H9 (cell line): ENCODE data around the gene TMEM217. TPM values are rescaled to one million over a fixed set of nuclear protein-coding genes. Genes with fewer than 3 reads are reported as not detected.

Source experiments
- DNase-seq: peaks from one replicate; pipeline ENCODE4 v3.0.0-alpha.2; 2017
- H2AFZ ChIP-seq: one replicate; pipeline ENCODE4 v1.6.1; 2013; ENCODE audit warnings: mild to moderate bottlenecking, low read length, control low read depth, moderate library complexity
- H2AK5ac ChIP-seq: 2 replicates; pipeline ENCODE4 v1.6.1; 2013; ENCODE audit warnings: low read length, control low read depth, mixed read lengths; ENCODE audit not compliant: insufficient read length
- H2BK120ac ChIP-seq: one replicate; pipeline ENCODE4 v1.6.1; 2013; ENCODE audit warnings: low read depth, mild to moderate bottlenecking, low read length, control low read depth, inconsistent platforms; ENCODE audit not compliant: poor library complexity, severe bottlenecking
- H2BK12ac ChIP-seq: 2 replicates; pipeline ENCODE4 v1.6.1; 2013; ENCODE audit warnings: low read length, control low read depth, mixed read lengths, low read depth; ENCODE audit not compliant: insufficient read length
- H2BK15ac ChIP-seq: 2 replicates; pipeline ENCODE4 v1.6.1; 2013; ENCODE audit warnings: low read depth, low read length, control low read depth
- H2BK20ac ChIP-seq: one replicate; pipeline ENCODE4 v1.6.1; 2013; ENCODE audit warnings: low read depth, mild to moderate bottlenecking, low read length, control low read depth, inconsistent platforms; ENCODE audit not compliant: poor library complexity, severe bottlenecking
- H2BK5ac ChIP-seq: 2 replicates; pipeline ENCODE4 v1.6.1; 2013; ENCODE audit warnings: low read length, control low read depth, mixed read lengths; ENCODE audit not compliant: insufficient read length
- H3K14ac ChIP-seq: 2 replicates; pipeline ENCODE4 v1.6.1; 2013; ENCODE audit warnings: low read length, control low read depth; ENCODE audit not compliant: insufficient read depth
- H3K18ac ChIP-seq: 2 replicates; pipeline ENCODE4 v1.6.1; 2013; ENCODE audit warnings: low read depth, mild to moderate bottlenecking, mixed read lengths, low read length, control low read depth; ENCODE audit not compliant: insufficient read length
- H3K23ac ChIP-seq: 2 replicates; pipeline ENCODE4 v1.6.1; 2013; ENCODE audit warnings: low read length, control low read depth, mixed read lengths, low read depth; ENCODE audit not compliant: insufficient read length
- H3K23me2 ChIP-seq: 2 replicates; pipeline ENCODE4 v1.6.1; 2013; ENCODE audit warnings: low read depth, mild to moderate bottlenecking, mixed read lengths, low read length, control low read depth; ENCODE audit not compliant: insufficient read length, poor library complexity, severe bottlenecking
- H3K27ac ChIP-seq: 2 replicates; pipeline ENCODE4 v1.5.1; 2013; ENCODE audit warnings: low read length, control low read depth, mixed read lengths, low read depth; ENCODE audit not compliant: insufficient read length
- H3K27me3 ChIP-seq: 2 replicates; pipeline ENCODE4 v1.6.1; 2013; ENCODE audit warnings: low read length, control low read depth, inconsistent platforms; ENCODE audit not compliant: insufficient read depth
- H3K4ac ChIP-seq: 2 replicates; pipeline ENCODE4 v1.6.1; 2013; ENCODE audit warnings: low read depth, mild to moderate bottlenecking, control low read depth, inconsistent platforms, low read length, moderate library complexity
- H3K4me1 ChIP-seq: 2 replicates; pipeline ENCODE4 v1.6.1; 2013; ENCODE audit warnings: low read length, control low read depth, inconsistent platforms; ENCODE audit not compliant: insufficient read depth
- H3K4me2 ChIP-seq: 2 replicates; pipeline ENCODE4 v1.6.1; 2013; ENCODE audit warnings: low read length, control low read depth, mixed read lengths; ENCODE audit not compliant: insufficient read length, insufficient read depth
- H3K56ac ChIP-seq: 2 replicates; pipeline ENCODE4 v1.6.1; 2013; ENCODE audit warnings: low read depth, mild to moderate bottlenecking, mixed read lengths, low read length, control low read depth; ENCODE audit not compliant: insufficient read length
- H3K79me1 ChIP-seq: 2 replicates; pipeline ENCODE4 v1.6.1; 2013; ENCODE audit warnings: low read depth, mild to moderate bottlenecking, moderate library complexity, low read length, control low read depth, inconsistent platforms; ENCODE audit not compliant: insufficient read depth, poor library complexity, severe bottlenecking
- H3K79me2 ChIP-seq: 2 replicates; pipeline ENCODE4 v1.6.1; 2013; ENCODE audit warnings: low read length, control low read depth, inconsistent platforms; ENCODE audit not compliant: insufficient read depth
- H3K9ac ChIP-seq: 2 replicates; pipeline ENCODE4 v1.6.1; 2013; ENCODE audit warnings: low read length, control low read depth, mixed read lengths; ENCODE audit not compliant: insufficient read length; ENCODE audit errors: extremely low read depth
- H3K9me3 ChIP-seq: one replicate; pipeline ENCODE4 v1.6.1; 2013; ENCODE audit warnings: low read depth, low read length, inconsistent platforms; ENCODE audit not compliant: control insufficient read depth
- H3T11ph ChIP-seq: one replicate; pipeline ENCODE4 v1.6.1; 2013; ENCODE audit warnings: mild to moderate bottlenecking, low read length, control low read depth, inconsistent platforms
- H4K20me1 ChIP-seq: one replicate; pipeline ENCODE4 v1.6.1; 2013; ENCODE audit not compliant: control insufficient read depth, insufficient read length, insufficient read depth
- H4K5ac ChIP-seq: 2 replicates; pipeline ENCODE4 v1.6.1; 2013; ENCODE audit warnings: low read depth, mild to moderate bottlenecking, mixed read lengths, low read length, control low read depth; ENCODE audit not compliant: insufficient read length
- H4K8ac ChIP-seq: replicated peaks from 2 replicates; pipeline ENCODE4 v1.6.1; 2013; ENCODE audit warnings: low read length, control low read depth, mixed read lengths, low read depth; ENCODE audit not compliant: insufficient read length
- H4K91ac ChIP-seq: 2 replicates; pipeline ENCODE4 v1.6.1; 2013; ENCODE audit warnings: low read depth, mild to moderate bottlenecking, moderate library complexity, mixed read lengths, low read length, control low read depth; ENCODE audit not compliant: insufficient read length
- H3K27ac Mint-ChIP-seq, 3 experiments: 2 replicates in 2 of 3; 3 replicates in 1 of 3; pipeline ENCODE4 v1.8.0; 2020 to 2021; ENCODE audit warnings: mixed read lengths in 3 of 3, mild to moderate bottlenecking in 1 of 3, moderate library complexity in 1 of 3
- H3K27me3 Mint-ChIP-seq: 2 replicates; pipeline ENCODE4 v1.8.0; 2021; ENCODE audit warnings: low read depth, mild to moderate bottlenecking, moderate library complexity, mixed read lengths
- H3K36me3 Mint-ChIP-seq, 3 experiments: 2 replicates in 2 of 3; 3 replicates in 1 of 3; pipeline ENCODE4 v1.8.0; 2020 to 2021; ENCODE audit warnings: low read depth in 3 of 3, mixed read lengths in 3 of 3; ENCODE audit not compliant: insufficient read depth in 1 of 3
- H3K4me1 Mint-ChIP-seq, 2 experiments: 2 replicates each; pipeline ENCODE4 v1.8.0; 2020; ENCODE audit warnings: mixed read lengths in 2 of 2
- H3K4me3 Mint-ChIP-seq, 2 experiments: 2 replicates in 1 of 2; 3 replicates in 1 of 2; pipeline ENCODE4 v1.8.0; 2020 to 2021; ENCODE audit warnings: mild to moderate bottlenecking in 2 of 2, mixed read lengths in 2 of 2, moderate library complexity in 1 of 2
- H3K9me3 Mint-ChIP-seq, 2 experiments: 2 replicates in 1 of 2; 3 replicates in 1 of 2; pipeline ENCODE4 v1.8.0; 2020; ENCODE audit warnings: mild to moderate bottlenecking in 2 of 2, mixed read lengths in 2 of 2, moderate library complexity in 1 of 2
- WGBS: extraction: QIAGEN DNeasy Blood & Tissue Kit; methylation state at CpG from one replicate; pipeline ENCODE4 v1.1.7; 2013; ENCODE audit warnings: missing lambda C conversion rate, low lambda C conversion rate, mixed read lengths; ENCODE audit not compliant: insufficient read length; ENCODE audit errors: extremely low coverage; 5-methylcytosine and 5-hydroxymethylcytosine counted together
- total RNA-seq: library from RNA; stranded (reverse); gene quantifications from 2 replicates; pipeline ENCODE4 v1.2.1, GENCODE V29; 2021
- TF ChIP-seq, protein P1 (sequence below): fragments of 200-600 bp; sonication (generic); conservative IDR thresholded peaks from 3 replicates; pipeline ENCODE4 v1.8.0; 2021; ENCODE audit warnings: antibody characterized with exemption, mild to moderate bottlenecking

The TMEM217 gene
- total RNA-seq, 1 experiment from 2014 or later: 1.1 TPM

DNA sequence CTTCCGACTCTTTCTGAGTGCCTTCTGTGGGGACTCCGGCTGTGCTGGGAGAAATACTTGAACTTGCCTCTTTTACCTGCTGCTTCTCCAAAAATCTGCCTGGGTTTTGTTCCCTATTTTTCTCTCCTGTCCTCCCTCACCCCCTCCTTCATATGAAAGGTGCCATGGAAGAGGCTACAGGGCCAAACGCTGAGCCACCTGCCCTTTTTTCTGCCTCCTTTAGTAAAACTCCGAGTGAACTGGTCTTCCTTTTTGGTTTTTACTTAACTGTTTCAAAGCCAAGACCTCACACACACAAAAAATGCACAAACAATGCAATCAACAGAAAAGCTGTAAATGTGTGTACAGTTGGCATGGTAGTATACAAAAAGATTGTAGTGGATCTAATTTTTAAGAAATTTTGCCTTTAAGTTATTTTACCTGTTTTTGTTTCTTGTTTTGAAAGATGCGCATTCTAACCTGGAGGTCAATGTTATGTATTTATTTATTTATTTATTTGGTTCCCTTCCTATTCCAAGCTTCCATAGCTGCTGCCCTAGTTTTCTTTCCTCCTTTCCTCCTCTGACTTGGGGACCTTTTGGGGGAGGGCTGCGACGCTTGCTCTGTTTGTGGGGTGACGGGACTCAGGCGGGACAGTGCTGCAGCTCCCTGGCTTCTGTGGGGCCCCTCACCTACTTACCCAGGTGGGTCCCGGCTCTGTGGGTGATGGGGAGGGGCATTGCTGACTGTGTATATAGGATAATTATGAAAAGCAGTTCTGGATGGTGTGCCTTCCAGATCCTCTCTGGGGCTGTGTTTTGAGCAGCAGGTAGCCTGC, 83.2 kb downstream of the TMEM217 start:
- H3K27ac Mint-ChIP-seq: peak overlapping the region in 1 of 3 experiments; percentile 65; a peak in 3 of 7 replicates
- H3K4me2 ChIP-seq: no peak overlapping the region

More for the DNA sequence above, 83.2 kb downstream of the TMEM217 start:
- H2BK20ac ChIP-seq: no peak overlapping the region
- TF ChIP-seq, protein P1, sequence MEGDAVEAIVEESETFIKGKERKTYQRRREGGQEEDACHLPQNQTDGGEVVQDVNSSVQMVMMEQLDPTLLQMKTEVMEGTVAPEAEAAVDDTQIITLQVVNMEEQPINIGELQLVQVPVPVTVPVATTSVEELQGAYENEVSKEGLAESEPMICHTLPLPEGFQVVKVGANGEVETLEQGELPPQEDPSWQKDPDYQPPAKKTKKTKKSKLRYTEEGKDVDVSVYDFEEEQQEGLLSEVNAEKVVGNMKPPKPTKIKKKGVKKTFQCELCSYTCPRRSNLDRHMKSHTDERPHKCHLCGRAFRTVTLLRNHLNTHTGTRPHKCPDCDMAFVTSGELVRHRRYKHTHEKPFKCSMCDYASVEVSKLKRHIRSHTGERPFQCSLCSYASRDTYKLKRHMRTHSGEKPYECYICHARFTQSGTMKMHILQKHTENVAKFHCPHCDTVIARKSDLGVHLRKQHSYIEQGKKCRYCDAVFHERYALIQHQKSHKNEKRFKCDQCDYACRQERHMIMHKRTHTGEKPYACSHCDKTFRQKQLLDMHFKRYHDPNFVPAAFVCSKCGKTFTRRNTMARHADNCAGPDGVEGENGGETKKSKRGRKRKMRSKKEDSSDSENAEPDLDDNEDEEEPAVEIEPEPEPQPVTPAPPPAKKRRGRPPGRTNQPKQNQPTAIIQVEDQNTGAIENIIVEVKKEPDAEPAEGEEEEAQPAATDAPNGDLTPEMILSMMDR: no peak
- H3K36me3 Mint-ChIP-seq: peaks cover 40 to 52% (median 40%) of the 10 kb centered on the region in 3 experiments
- no peaks in the 10 kb centered on the region for H3K27me3 Mint-ChIP-seq
- no peak overlapping the region for H3K14ac ChIP-seq
- no peak overlapping the region for H4K8ac ChIP-seq
- no peak for DNase-seq
- H2BK5ac ChIP-seq: no peak overlapping the region
- H3K27me3 ChIP-seq: no peaks in the 10 kb centered on the region
- no peak overlapping the region for H3K18ac ChIP-seq
- H3K4me1 Mint-ChIP-seq: peaks cover 21 to 38% of the 10 kb centered on the region in 2 experiments
- WGBS: no CpG with 5 or more reads among the region's 10 CpGs
- H2BK120ac ChIP-seq: no peak overlapping the region
- H3K4ac ChIP-seq: no peak overlapping the region
- no peak overlapping the region for H2BK15ac ChIP-seq
- no peak overlapping the region for H2AK5ac ChIP-seq
- H3K23me2 ChIP-seq: peaks cover 10% of the 10 kb centered on the region
- no peak overlapping the region for H2BK12ac ChIP-seq
- H4K20me1 ChIP-seq: no peaks in the 10 kb centered on the region
- H3K23ac ChIP-seq: no peak overlapping the region
- H4K91ac ChIP-seq: no peak overlapping the region
- no peak overlapping the region for H3T11ph ChIP-seq
- peaks cover 5% of the 10 kb centered on the region for H3K79me1 ChIP-seq
- no peak overlapping the region for H3K27ac ChIP-seq
- no peak overlapping the region for H2AFZ ChIP-seq
- H3K9me3 ChIP-seq: no peaks in the 10 kb centered on the region
- no peaks in the 10 kb centered on the region for H3K4me1 ChIP-seq
- no peak overlapping the region for H3K9ac ChIP-seq
- no peak overlapping the region; a peak in 1 of 5 replicates for H3K4me3 Mint-ChIP-seq
- H3K79me2 ChIP-seq: peaks cover 14% of the 10 kb centered on the region; the same call in 1 of the 2 replicates
- H3K56ac ChIP-seq: no peak overlapping the region
- H4K5ac ChIP-seq: no peak overlapping the region
- H3K9me3 Mint-ChIP-seq: no peaks in the 10 kb centered on the region; a peak in 1 of 5 replicates
